SK-N-SH treated with all-trans-retinoic acid at 6 μM for 48 hours (cell line): ENCODE data around the gene KCTD2.

Experiments used
- ATAC-seq: fragments of 200-7000 bp; cut with Tn5 transposase; 3 replicates; pipeline ENCODE4 v1.9.1; 2020; ENCODE audit warnings: mild to moderate bottlenecking, moderate library complexity
- ARNTL ChIP-seq: fragments of 450-650 bp; formaldehyde crosslinking; IDR thresholded peaks from 2 replicates; pipeline ENCODE4 v1.5.0; 2020; ENCODE audit warnings: low read depth, mild to moderate bottlenecking, moderate library complexity, borderline replicate concordance
- BACH2 ChIP-seq: fragments of 250-450 bp; sonication (Bioruptor Pico); IDR thresholded peaks from 2 replicates; pipeline ENCODE4 v1.9.0; 2021; ENCODE audit warnings: mild to moderate bottlenecking, borderline replicate concordance
- CREB5 ChIP-seq: fragments of 250-450 bp; sonication (Bioruptor Pico); IDR thresholded peaks from 2 replicates; pipeline ENCODE4 v1.5.1; 2020; ENCODE audit warnings: low read depth, mild to moderate bottlenecking, moderate library complexity
- CSDC2 ChIP-seq: fragments of 250-450 bp; sonication (Bioruptor Pico); IDR thresholded peaks from 2 replicates; pipeline ENCODE4 v1.5.0; 2020; ENCODE audit warnings: mild to moderate bottlenecking, moderate library complexity
- CSRNP3 ChIP-seq: fragments of 250-450 bp; sonication (Bioruptor Pico); IDR thresholded peaks from 2 replicates; pipeline ENCODE4 v1.5.1; 2021; ENCODE audit warnings: mild to moderate bottlenecking, moderate library complexity
- ESRRG ChIP-seq: fragments of 250-450 bp; sonication (Bioruptor Pico); IDR thresholded peaks from 2 replicates; pipeline ENCODE4 v1.6.1; 2021; ENCODE audit warnings: mild to moderate bottlenecking
- GLIS3 ChIP-seq: fragments of 250-450 bp; sonication (Bioruptor Pico); IDR thresholded peaks from 2 replicates; pipeline ENCODE4 v1.5.0; 2020; ENCODE audit warnings: mild to moderate bottlenecking, moderate library complexity
- ISL1 ChIP-seq: fragments of 250-450 bp; sonication (Bioruptor Pico); IDR thresholded peaks from 2 replicates; pipeline ENCODE4 v2.1.2; 2022; ENCODE audit warnings: mild to moderate bottlenecking, moderate library complexity
- OSR1 ChIP-seq: fragments of 250-450 bp; sonication (Bioruptor Pico); IDR thresholded peaks from 2 replicates; pipeline ENCODE4 v1.8.0; 2022; ENCODE audit warnings: moderate library complexity, mild to moderate bottlenecking, inconsistent platforms
- PATZ1 ChIP-seq: fragments of 250-450 bp; sonication (Bioruptor Pico); IDR thresholded peaks from 2 replicates; pipeline ENCODE4 v1.8.0; 2020; ENCODE audit warnings: mild to moderate bottlenecking, moderate library complexity, borderline replicate concordance
- POU6F1 ChIP-seq: fragments of 250-450 bp; sonication (Bioruptor Pico); IDR thresholded peaks from 2 replicates; pipeline ENCODE4 v1.8.0; 2021; ENCODE audit warnings: low read depth, mild to moderate bottlenecking, moderate library complexity, borderline replicate concordance
- PPARA ChIP-seq: fragments of 250-450 bp; sonication (Bioruptor Pico); IDR thresholded peaks from 2 replicates; pipeline ENCODE4 v1.5.0; 2020; ENCODE audit warnings: mild to moderate bottlenecking, borderline replicate concordance
- RARB ChIP-seq: fragments of 250-450 bp; sonication (Bioruptor Pico); IDR thresholded peaks from 2 replicates; pipeline ENCODE4 v1.8.0; 2021; ENCODE audit warnings: mild to moderate bottlenecking, moderate library complexity
- SNAI2 ChIP-seq: fragments of 250-450 bp; sonication (Bioruptor Pico); IDR thresholded peaks from 2 replicates; pipeline ENCODE4 v1.5.0; 2020; ENCODE audit warnings: mild to moderate bottlenecking, moderate library complexity
- TCF4 ChIP-seq: fragments of 250-450 bp; sonication (Bioruptor Pico); IDR thresholded peaks from 2 replicates; pipeline ENCODE4 v1.8.0; 2021; ENCODE audit warnings: mild to moderate bottlenecking, moderate library complexity, borderline replicate concordance
- TOX ChIP-seq: fragments of 250-450 bp; sonication (Bioruptor Pico); IDR thresholded peaks from 2 replicates; pipeline ENCODE4 v1.8.0; 2021; ENCODE audit warnings: mild to moderate bottlenecking, moderate library complexity, borderline replicate concordance
- TSHZ2 ChIP-seq: fragments of 250-450 bp; sonication (Bioruptor Pico); IDR thresholded peaks from 2 replicates; pipeline ENCODE4 v1.5.0; 2020; ENCODE audit warnings: mild to moderate bottlenecking, moderate library complexity
- ZC3H10 ChIP-seq: fragments of 250-450 bp; sonication (Bioruptor Pico); IDR thresholded peaks from 2 replicates; pipeline ENCODE4 v1.5.1; 2021; ENCODE audit warnings: mild to moderate bottlenecking, moderate library complexity
- ZFP3 ChIP-seq: fragments of 250-450 bp; sonication (Bioruptor Pico); IDR thresholded peaks from 2 replicates; pipeline ENCODE4 v1.5.0; 2020; ENCODE audit warnings: mild to moderate bottlenecking, moderate library complexity
- ZFP30 ChIP-seq: fragments of 450-650 bp; formaldehyde crosslinking; IDR thresholded peaks from 2 replicates; pipeline ENCODE4 v1.5.0; 2022; ENCODE audit warnings: mild to moderate bottlenecking, moderate library complexity
- ZNF565 ChIP-seq: fragments of 450-650 bp; formaldehyde crosslinking; conservative IDR thresholded peaks from 2 replicates; pipeline ENCODE4 v1.5.0; 2020; ENCODE audit warnings: low read depth, mild to moderate bottlenecking, moderate library complexity
- ZNF70 ChIP-seq: fragments of 450-650 bp; formaldehyde crosslinking; IDR thresholded peaks from 2 replicates; pipeline ENCODE4 v1.5.0; 2020; ENCODE audit warnings: mild to moderate bottlenecking, moderate library complexity
- ZNF8 ChIP-seq: fragments of 450-650 bp; formaldehyde crosslinking; IDR thresholded peaks from 2 replicates; pipeline ENCODE4 v1.5.0; 2020; ENCODE audit warnings: mild to moderate bottlenecking, moderate library complexity

The KCTD2 gene

GRCh38 chr17:75009139-75009724, 37.8 kb upstream of the KCTD2 start:
- no peak for ATAC-seq
- TF ChIP-seq RARB: no peak
- TF ChIP-seq GLIS3 (CRISPR knock-in tag): no peak
- TF ChIP-seq ZC3H10: no peak
- TF ChIP-seq TOX: no peak
- no peak for TF ChIP-seq ZNF8 (CRISPR knock-in tag)
- no peak for TF ChIP-seq CREB5 (CRISPR knock-in tag)
- TF ChIP-seq BACH2 (CRISPR knock-in tag): no peak
- no peak for TF ChIP-seq ZFP30 (CRISPR knock-in tag)
- no peak for TF ChIP-seq TCF4 (CRISPR knock-in tag)
- TF ChIP-seq CSDC2: no peak
- TF ChIP-seq ZNF70: no peak
- TF ChIP-seq, all 23 proteins: peak for 0

GRCh38 chr17:75010683-75011400, 36.2 kb upstream of the KCTD2 start:
- ATAC-seq: peak; percentile 3; the same call in 2 of the 3 replicates
- TF ChIP-seq SNAI2 (CRISPR knock-in tag): 0 out of 2 replicates have a peak, but pooled peaks have one; percentile 23
- TF ChIP-seq POU6F1 (CRISPR knock-in tag): no peak
- TF ChIP-seq ARNTL (CRISPR knock-in tag): no peak
- peak; percentile 85 for TF ChIP-seq TCF4 (CRISPR knock-in tag)
- no peak for TF ChIP-seq ESRRG (CRISPR knock-in tag)
- TF ChIP-seq PPARA (CRISPR knock-in tag): no peak
- no peak for TF ChIP-seq RARB
- no peak for TF ChIP-seq PATZ1 (CRISPR knock-in tag)
- TF ChIP-seq GLIS3 (CRISPR knock-in tag): no peak
- TF ChIP-seq OSR1 (CRISPR knock-in tag): no peak
- TF ChIP-seq ISL1 (CRISPR knock-in tag): no peak
- no peak; the same call in 1 of the 2 replicates for TF ChIP-seq ZNF70
- TF ChIP-seq ZFP3 (CRISPR knock-in tag): no peak
- TF ChIP-seq ZNF565 (CRISPR knock-in tag): no peak
- no peak for TF ChIP-seq CSRNP3 (CRISPR knock-in tag)
- TF ChIP-seq CREB5 (CRISPR knock-in tag): no peak
- no peak for TF ChIP-seq BACH2 (CRISPR knock-in tag)
- peak; percentile 39; the same call in 1 of the 2 replicates for TF ChIP-seq TSHZ2 (CRISPR knock-in tag)
- no peak for TF ChIP-seq CSDC2
- no peak for TF ChIP-seq ZNF8 (CRISPR knock-in tag)
- no peak for TF ChIP-seq ZFP30 (CRISPR knock-in tag)
